Measurements from ENCODE around the gene ERMARD.
A peak's percentile ranks its signal among the peaks of the same experiment; 100 is the strongest.

ERMARD gene

DNA sequence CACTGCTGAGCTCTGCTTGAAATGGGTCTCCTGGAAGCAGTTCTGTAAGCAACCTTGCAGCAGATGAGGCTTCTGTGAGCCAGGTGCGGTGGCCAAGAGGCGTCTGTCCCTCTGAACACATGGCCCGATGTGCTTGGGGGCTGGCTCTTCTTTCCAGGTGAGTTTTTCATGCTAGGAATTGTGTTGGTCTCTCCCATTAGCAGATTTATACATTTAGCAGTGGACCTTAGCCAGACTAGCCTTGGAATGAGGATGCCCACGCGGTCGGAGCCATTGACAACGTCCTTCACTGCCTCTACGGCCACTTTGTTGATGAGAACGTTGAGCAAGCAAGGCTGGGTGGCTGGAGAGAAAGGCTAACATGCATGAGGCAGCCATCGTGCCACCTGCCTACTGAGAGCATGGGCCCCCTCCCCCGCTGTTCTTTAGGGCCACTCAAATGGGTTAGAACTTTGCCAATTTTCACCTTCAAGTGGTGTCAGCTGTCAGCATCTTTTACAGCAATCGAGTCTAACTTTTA, 33.5 kb downstream of the ERMARD start:
- no peak for DNase-seq

DNA sequence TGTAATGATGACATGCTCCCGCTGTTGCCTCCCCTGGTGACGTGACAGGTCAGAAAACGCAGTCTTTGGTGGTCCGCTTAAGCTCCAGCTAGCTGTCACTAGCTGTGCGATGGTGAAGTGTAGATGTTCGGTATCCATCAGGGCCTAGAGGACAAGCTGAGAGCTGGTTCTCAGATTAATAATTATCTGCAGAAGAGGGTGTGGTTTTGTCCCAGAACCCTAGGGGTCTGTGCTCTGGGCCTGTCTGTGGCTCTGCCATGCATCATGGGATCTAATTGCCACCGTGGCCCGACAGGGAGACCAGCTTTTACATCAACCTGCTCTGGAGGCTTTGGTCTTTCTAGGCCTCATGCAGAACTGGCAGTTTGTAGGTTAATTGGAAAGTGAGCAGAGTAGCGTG, 34.1 kb downstream of the ERMARD start:
- no peak for DNase-seq

- DNase-seq: no peak
Measured at GRCh38 chr6:169786349-169786748, 34.9 kb downstream of the ERMARD start.

- no peak for DNase-seq
Measured at GRCh38 chr6:169787797-169788196, 36.4 kb downstream of the ERMARD start.

- no peak for DNase-seq
Measured at GRCh38 chr6:169788809-169789145, 37.4 kb downstream of the ERMARD start.

DNA sequence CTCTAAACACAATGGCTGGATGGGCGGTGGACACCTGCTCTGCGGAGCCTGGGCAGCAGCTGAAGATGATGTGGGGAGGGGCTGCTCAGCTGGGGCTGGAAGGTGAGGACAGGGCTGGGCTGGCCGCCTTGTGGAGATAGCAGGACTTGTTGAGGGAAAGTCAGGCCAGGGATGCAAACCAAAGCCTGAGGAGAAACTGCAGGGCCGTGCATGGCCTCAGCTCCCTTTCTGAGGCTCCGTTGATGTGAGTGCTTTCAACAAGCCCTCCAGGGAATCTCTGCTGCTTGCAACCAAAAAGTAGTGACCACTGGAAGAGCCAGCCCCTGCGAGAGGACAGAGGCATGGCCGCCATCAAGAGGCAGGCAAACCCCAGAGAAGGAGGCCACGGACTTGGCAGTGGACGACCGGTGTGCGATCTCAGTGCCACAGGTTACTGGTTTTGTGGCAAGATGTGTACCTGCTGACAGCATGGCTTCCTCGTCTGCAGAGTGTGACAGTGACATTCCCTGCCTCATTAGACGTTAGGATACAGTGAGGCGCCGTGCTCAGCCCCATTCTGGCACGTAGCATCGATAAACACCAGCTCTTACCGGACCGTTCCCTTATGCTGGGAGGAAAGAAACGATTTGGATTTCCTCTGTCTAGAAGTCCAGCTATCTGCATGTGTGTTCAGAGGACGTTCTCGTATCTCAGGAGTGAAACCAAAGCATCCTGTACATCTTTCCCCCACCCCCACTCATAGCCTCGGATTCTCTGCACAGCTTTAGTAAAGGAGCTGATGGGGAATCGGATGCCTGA, 37.9 kb downstream of the ERMARD start:
- no peak for DNase-seq

DNA sequence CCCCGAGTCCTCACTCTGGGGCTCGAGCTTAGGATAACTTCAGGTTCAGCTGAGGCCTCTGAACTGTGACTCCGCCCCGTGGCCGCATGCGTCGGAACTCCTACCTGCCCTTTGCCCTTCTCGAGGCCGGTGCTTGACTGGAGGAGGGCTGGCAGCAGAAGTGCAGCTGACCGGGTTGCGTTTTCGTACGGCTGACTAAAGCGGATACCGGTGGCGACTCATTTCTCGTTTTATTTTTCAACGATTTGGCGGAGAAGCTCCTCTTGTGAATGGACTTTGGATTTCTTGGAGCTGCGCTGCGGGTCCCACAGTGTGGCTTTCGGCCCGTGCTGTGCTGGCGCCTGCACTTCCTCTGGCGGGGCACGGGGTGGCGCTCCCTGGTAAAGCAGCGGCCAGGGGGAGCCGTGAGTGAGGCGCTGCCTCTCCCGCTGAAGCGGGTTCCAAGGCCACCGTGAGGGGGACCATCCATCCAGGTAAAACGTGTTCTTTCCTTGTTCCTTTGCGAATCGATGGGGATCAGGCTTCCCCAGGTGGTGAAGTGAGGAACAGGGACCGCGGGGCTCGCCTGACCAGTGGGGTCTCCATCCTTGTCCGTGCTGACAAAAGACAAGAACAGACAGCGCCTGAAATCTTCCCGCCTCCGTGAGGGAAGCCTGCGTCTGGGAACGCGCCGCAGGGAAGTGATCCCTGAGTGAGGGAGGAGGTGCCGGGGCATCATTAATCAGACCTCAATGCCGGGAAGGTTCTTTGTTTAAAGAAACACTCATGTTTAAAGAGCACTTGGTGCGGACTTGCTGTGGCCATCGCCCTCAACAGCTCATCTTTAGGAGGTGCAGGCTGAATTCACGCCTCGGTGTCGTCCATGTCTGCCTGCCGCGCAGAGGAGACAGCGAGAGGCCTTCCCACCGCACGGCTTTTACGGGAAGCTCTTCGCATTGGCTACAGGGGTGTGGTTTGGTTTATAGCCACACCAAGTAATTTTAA, 38.8 kb downstream of the ERMARD start:
- DNase-seq: peak; percentile 43

DNA sequence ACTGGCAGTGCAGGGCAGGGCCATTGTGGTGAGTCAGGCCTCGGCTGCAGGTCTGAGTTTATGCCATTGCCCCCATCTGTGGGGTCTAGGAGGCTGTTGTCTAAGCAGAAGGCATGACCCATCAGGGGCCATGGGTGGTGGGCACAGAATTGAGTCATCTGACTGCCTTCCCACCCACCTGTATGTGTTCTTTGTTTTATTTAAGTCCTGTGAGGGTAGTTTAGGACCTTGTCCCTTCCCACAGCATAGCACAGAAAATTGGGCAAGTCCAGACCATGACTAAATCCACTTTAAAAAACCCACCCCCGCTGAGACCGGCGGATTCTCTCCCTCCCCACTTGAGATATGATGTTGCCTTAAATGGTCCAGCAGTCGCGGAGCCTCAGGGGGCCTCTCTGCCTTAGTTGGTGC, 40.3 kb downstream of the ERMARD start:
- no peak for DNase-seq

DNA sequence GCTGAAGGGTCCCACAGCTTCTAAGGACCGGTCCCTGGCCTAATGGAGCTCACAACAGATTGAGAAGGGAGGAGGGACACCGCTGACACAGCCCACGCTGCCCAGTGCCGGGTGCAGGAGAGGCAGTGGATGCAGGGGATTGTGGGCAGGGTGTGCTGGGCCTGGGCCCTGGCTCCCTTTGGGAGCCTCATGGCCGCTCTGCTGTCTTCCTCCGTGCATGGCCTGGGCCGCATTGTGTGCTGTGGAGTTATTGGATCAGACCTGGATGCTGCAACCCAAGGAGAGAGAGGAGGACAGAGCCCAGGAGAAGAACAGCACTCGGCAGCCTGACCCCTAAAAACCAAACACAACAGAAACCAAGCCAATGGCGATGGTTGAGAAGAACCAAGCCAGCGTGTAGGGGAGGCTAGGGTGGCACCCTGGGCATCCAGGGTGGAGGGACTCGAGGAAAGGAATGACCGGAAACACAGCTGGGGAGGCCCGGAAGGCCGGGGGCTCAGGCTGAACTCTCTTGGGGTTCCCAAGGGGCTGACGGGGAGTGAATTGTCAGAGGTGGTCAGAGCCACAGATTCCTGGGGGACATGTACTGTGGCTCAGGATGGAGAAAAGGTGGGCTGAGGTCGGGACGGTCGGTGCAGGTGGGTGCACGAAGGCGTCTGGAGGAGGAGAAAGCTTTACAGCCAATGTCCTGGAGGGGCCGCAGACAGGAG, 41.0 kb downstream of the ERMARD start:
- no peak for DNase-seq

- DNase-seq: no peak
Measured at GRCh38 chr6:169793408-169793807, 42.0 kb downstream of the ERMARD start.

GRCh38 chr6:169794317-169795055, 43.1 kb downstream of the ERMARD start:
- DNase-seq: no peak

DNA sequence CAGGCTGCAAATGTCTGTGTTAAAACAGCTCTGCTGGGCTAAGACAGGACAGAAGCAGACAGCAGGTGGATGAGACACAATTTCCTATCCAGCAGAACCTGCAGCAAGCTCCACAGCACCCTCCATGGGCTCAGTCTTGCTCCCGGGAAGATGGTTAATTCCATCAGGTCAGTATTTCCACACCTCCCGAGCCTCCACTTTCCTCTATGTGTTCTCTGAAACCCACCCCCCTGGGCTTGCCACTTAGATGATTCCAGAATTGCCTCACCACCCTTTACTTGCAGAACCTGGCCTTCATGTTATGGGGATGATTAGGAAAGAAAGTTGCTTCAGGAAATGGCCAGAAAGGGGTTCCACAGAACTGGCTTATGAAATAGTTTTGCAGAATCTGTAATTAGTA, 43.8 kb downstream of the ERMARD start:
- no peak for DNase-seq

DNA sequence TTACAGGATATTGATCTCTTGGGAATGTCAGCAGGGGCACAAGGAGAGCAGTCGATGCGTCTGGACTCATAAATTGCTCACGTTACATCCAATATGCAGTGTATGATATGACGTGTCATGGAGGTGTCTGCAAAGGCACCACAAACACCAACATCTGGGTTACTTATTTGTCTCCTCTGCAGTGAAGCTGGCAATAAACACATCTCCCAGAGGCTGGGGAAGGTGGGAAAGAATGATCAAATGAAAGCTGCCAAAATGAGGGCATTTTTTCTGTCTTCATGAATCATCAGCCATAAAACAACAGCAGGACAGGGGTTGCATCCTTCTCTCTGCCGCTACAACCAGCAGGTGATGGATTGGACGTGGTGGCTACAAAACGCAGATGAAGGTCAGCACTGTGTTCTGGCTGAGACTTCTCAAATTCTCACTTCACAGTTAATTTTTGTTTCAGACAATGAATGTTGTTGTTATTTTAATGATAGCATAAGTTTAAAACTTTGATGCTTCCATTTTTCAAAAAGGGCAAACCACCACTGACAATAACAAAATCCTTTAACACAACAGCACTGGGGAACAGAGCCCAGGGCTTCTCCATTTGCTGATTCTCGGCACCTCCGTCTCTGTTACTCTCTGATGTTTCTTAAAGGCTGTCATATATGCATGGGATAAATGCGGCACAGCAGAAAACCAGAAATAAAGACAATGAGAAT, 47.5 kb downstream of the ERMARD start:
- no peak for DNase-seq

DNA sequence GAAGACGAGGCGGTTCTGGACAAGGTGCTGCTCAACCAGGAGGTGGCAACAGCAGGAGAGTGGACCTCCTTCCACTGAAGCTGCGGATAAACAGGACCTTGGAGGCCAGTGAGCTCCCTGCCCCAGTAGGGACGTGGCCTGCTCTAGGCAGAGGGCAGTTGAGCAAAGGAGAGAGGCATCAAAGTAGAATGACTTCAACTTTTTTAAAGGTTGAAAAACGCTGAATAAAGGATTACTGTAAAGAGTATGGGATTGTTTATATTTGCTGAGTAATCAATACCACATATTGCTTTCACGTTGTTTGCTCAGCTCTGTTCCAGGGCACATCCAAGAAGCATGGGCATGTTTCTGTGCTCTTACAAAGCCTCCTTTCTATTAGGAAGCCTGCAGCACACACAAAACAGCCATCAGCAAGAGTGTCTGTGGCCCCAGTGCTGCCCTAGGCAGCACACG, 48.1 kb downstream of the ERMARD start:
- DNase-seq: no peak

GRCh38 chr6:169800116-169800667, 48.8 kb downstream of the ERMARD start:
- no peak for DNase-seq

DNA sequence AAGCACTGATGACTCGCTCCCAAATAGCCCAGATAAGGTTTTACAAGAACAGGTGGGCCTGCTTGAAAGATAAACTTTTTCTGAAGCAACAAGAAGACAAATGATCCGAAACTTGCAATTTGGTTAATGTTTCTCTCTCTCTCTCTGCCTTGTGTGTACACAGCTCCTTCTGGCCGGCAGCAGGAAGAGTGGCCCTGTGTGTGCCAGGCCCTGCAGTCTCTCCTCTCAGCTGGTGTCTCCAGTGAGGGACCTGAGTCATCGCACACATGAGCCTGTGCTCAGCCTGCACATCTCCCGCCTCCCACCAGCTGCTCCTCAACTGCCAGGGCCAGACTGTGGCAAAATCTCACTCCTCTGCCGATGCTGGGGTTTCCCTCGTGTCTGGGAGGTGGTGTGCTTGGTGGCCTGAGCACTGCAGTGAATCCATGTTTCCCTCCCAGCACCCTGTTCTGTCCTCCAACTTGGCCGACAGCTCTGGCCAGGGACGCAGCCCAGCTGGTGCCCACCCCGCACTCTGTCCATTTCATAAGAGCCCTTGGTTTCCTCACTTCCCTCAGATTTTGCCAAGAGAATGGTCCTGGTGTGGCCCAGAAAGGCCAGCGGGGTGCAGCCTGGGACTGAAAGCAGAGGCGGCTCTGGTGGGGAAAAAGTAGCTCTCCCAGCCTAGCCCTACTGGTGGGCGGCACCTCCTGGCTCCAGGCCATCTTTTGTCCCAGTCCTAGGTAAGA, 49.4 kb downstream of the ERMARD start:
- no peak for DNase-seq

DNA sequence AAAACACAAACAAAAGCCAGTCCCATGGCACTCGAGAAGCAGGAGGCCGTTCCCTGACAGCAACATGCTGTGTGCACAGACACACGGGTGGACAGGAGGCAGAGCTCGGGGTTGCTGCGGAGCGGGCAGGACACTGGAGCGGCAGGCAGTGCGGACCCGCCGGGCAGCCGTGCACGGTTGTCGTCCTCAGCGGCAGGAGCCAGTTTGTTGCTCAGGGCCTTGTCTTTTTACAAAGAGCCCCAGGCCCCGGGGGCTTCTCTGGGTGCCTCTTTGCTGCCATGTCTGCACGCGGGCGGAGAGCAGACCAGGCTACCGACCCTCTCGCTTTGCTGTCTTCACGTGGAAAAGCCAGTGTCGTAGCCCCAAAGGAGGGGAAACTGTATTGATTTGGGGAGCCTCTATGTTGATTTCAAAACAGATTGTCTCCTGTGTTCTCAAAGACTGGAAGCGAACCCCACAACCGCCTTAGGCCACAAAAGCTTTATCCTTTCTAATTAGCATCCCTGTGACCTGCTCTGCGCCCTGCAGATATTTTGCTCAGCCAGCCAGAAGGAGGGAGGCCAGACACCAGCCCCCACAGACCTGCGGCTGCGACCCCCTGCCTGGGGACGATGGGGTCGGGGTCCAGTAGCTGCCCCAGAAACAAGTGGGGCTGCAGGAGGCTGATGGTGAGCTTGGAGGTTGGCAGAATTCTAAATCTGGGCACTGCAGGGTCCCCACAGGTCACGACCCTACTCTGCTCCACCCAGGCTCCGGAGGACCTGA, 50.2 kb downstream of the ERMARD start:
- DNase-seq: no peak

DNA sequence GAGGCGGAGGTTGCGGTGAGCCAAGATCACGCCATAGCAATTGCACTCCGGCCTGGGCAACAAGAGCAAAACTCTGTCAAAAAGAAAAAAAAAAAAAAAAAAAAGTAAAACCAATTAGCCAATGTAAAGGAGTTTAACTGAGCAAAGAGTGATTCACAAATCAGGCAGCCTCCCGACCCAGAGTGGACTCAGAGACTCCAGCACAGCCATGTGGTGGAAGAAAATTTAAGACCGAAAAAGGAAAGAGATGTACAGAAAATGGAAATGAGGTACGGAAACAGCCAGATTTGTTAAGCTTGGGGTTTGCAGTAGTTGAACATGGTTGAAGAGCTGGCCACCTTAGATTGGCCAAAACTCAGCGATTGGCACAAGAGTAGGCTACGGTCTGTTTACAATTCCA, 51.4 kb downstream of the ERMARD start:
- no peak for DNase-seq

- no peak for DNase-seq
Measured at GRCh38 chr6:169803271-169803811, 51.9 kb downstream of the ERMARD start.
